ENCODE results near the gene PIP4K2C. TPM values are rescaled to one million over a fixed set of nuclear protein-coding genes. Genes with fewer than 3 reads are reported as not detected.
"Not testable (repeated sequence)": the region's sequence is repeated elsewhere in the genome, so short reads cannot be mapped to it uniquely, and the experiment has no call there.

The PIP4K2C gene
- total RNA-seq, 1 donor from 2014 or later = 27.5 TPM

- Mint-ChIP-seq H3K27me3 (ENCODE audit: unreplicated experiment) (peaks cover 3% of the 10 kb centered on the region), H3K9me3 (ENCODE audit: unreplicated experiment) (peaks cover 5% of the 10 kb centered on the region), H3K4me1 (ENCODE audit: low read depth, unreplicated experiment) (peaks cover 20% of the 10 kb centered on the region), H3K27ac (ENCODE audit: unreplicated experiment) (no peak overlapping the region), H3K36me3 (ENCODE audit: unreplicated experiment) (peaks cover 7% of the 10 kb centered on the region), H3K4me3 (ENCODE audit: unreplicated experiment) (no peak overlapping the region)
- TF ChIP-seq CTCF (IDR thresholded peaks at IDR 0.05; ENCODE audit: partially characterized antibody, unreplicated experiment) = no peak
- no peak for DNase-seq
Observed at GRCh38 chr12:57558864-57559263, 32.1 kb upstream of the PIP4K2C start.

GRCh38 chr12:57560516-57560915 is 30.5 kb upstream of the PIP4K2C start:
- Mint-ChIP-seq H3K27me3 (ENCODE audit: unreplicated experiment) (peaks cover 1% of the 10 kb centered on the region), H3K27ac (ENCODE audit: unreplicated experiment) (no peak overlapping the region), H3K4me3 (ENCODE audit: unreplicated experiment) (no peak overlapping the region), H3K4me1 (ENCODE audit: low read depth, unreplicated experiment) (peaks cover 8% of the 10 kb centered on the region), H3K9me3 (ENCODE audit: unreplicated experiment) (peaks cover 3% of the 10 kb centered on the region), H3K36me3 (ENCODE audit: unreplicated experiment) (peaks cover 16% of the 10 kb centered on the region)
- no peak for TF ChIP-seq CTCF (IDR thresholded peaks at IDR 0.05; ENCODE audit: partially characterized antibody, unreplicated experiment)
- no peak for DNase-seq

GRCh38 chr12:57561117-57561516 is 29.9 kb upstream of the PIP4K2C start:
- H3K36me3 Mint-ChIP-seq (ENCODE audit: unreplicated experiment) = peaks cover 16% of the 10 kb centered on the region
- H3K4me3 Mint-ChIP-seq (ENCODE audit: unreplicated experiment); H3K27ac Mint-ChIP-seq (ENCODE audit: unreplicated experiment); DNase-seq; H3K9me3 Mint-ChIP-seq (ENCODE audit: unreplicated experiment); H3K27me3 Mint-ChIP-seq (ENCODE audit: unreplicated experiment); H3K4me1 Mint-ChIP-seq (ENCODE audit: low read depth, unreplicated experiment): not testable (repeated sequence)

GRCh38 chr12:57563358-57563757 is 27.6 kb upstream of the PIP4K2C start:
- no peak for DNase-seq
- TF ChIP-seq CTCF (IDR thresholded peaks at IDR 0.05; ENCODE audit: partially characterized antibody, unreplicated experiment) = no peak
- Mint-ChIP-seq H3K4me3 (ENCODE audit: unreplicated experiment) (no peak overlapping the region), H3K27ac (ENCODE audit: unreplicated experiment) (no peak overlapping the region), H3K27me3 (ENCODE audit: unreplicated experiment) (peaks cover 1% of the 10 kb centered on the region), H3K4me1 (ENCODE audit: low read depth, unreplicated experiment) (no peaks in the 10 kb centered on the region), H3K36me3 (ENCODE audit: unreplicated experiment) (peaks cover 17% of the 10 kb centered on the region), H3K9me3 (ENCODE audit: unreplicated experiment) (peaks cover 3% of the 10 kb centered on the region)

- H3K36me3 Mint-ChIP-seq (ENCODE audit: unreplicated experiment) = peaks cover 23% of the 10 kb centered on the region
- H3K4me1 Mint-ChIP-seq (ENCODE audit: low read depth, unreplicated experiment) = no peaks in the 10 kb centered on the region
- H3K4me3 Mint-ChIP-seq (ENCODE audit: unreplicated experiment) = no peak overlapping the region
- TF ChIP-seq CTCF (IDR thresholded peaks at IDR 0.05; ENCODE audit: partially characterized antibody, unreplicated experiment) = no peak
- no peak overlapping the region for H3K27ac Mint-ChIP-seq (ENCODE audit: unreplicated experiment)
- peaks cover 4% of the 10 kb centered on the region for H3K9me3 Mint-ChIP-seq (ENCODE audit: unreplicated experiment)
- peaks cover 3% of the 10 kb centered on the region for H3K27me3 Mint-ChIP-seq (ENCODE audit: unreplicated experiment)
- no peak for DNase-seq
Observed at GRCh38 chr12:57564178-57564740, 26.7 kb upstream of the PIP4K2C start.
